ELF-1 (cell line): ENCODE results near the gene MOGAT3.
A peak's percentile ranks its signal among the peaks of the same experiment; 100 is the strongest.

Experiments used
- DNase-seq: peaks from one replicate; pipeline ENCODE4 v3.0.0-alpha.2; 2016; ENCODE audit warnings: low read depth, low spot score

Gene MOGAT3

DNA sequence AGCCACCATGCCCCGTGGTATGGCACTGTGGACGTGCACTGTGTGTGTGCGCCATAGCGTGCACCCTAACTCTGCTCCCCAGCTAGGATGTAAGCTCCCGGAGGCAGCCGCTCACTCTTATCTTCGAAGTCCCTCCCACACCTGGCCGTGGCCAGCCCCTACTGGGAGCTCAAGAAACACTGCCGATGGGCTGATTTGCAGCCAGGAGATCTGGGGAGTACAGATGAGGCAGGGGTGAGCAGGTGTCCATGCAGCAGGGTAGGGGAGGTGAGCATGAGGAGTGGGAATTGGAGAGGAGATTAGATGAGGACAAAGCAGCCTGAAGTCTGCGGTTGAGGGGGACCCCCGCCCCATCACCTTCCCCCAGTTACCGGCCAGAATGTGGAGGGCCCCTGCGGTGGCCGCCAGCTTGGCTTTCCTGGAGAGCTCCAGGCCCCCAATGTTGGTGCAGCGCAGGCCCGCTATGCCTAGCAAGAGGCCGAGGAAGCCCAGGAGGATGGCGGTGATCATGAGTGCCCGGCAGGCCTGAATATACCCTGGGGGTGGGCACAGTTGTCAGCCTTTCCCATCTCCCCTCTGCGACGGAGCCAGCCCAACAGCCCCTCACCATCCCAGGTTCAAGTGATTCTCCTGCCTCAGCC, 33.2 kb upstream of the MOGAT3 start:
- no peak for DNase-seq

DNA sequence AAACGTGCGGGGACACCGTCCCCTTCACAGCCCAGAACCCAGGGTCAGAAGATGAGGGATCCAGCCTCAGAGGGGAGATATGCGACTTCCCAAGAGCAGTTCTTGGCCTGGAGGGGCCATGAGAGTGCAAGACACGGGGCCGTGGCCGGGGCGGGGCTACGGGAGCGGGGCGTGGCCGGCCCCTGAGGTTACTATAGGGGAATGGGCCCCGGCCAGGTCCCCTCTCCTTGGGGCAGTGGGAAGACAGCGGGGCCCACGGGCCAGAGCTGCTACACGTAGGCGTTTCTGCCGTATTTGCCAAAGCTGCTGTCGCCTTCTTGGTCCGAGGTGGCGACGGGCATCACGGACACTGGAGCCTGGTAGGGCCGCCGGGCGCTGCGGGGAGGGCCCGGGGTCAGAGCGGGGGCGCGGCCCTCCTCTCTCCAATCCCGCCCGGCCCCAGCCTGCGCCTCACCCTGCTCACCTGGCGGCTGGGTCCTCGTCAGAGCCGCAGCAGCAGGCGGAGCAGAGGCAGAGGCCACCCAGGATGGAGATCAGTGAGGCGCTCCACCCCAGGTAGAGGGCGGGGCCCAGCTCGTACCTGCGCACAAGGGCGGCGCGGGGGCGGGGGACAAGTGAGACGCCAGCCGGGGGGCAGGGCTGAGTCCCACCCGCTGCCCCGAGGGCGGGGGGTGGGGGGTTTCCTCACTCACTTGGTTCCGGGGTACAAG, 31.5 kb upstream of the MOGAT3 start:
- peak; percentile 67 for DNase-seq

GRCh38 chr7:101231644-101232043, 30.8 kb upstream of the MOGAT3 start:
- no peak for DNase-seq

- no peak for DNase-seq
These were observed 25.9 kb upstream of the MOGAT3 start for GRCh38 chr7:101226721-101227120.

DNA sequence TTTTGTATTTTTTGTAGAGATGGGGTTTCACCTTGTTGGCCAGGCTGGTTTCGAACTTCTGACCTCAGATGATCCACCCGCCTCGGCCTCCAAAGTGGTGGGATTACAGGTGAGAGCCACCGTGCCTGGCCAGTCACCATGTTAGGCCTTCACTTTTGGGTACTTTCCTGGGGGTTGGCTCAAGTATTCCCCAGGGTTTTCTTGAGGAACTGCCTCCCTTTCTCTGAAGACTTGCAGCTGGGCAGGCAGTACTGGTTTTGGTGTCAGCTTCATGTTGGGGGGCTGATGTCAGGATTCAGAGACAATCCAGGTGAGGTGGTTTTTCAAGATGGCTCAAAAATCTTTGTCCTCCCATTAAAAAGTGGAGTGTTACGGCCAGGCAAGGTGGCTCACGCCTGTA, 24.8 kb upstream of the MOGAT3 start:
- DNase-seq: no peak

- no peak for DNase-seq
These were observed 22.7 kb upstream of the MOGAT3 start for GRCh38 chr7:101223528-101223927.

DNA sequence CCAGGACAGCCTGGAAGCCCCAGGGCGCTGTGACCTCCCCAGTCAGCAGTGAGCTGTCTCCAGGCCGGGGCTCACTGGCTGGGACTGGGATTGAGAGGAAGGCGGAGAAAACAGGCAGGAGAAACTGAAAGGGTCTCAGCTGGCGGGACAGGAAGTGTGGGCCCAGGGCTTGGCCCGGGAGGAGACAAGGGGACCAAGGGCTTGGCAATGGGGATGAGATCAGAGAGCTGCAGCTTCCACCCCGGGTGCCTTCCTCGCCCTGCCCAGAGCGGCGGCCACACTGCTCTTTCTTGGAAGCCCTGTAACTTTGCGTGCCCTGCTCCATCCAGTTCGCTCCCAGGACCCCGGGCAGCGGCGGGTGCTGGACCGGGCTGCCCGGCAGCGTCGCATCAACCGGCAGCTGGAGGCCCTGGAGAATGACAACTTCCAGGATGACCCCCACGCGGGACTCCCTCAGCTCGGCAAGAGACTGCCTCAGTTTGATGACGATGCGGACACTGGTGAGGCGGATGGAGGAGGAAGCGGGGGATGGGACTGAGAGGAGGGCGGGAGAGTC, 21.5 kb upstream of the MOGAT3 start:
- no peak for DNase-seq

- no peak for DNase-seq
These were observed 19.5 kb upstream of the MOGAT3 start for GRCh38 chr7:101220295-101220694.

DNA sequence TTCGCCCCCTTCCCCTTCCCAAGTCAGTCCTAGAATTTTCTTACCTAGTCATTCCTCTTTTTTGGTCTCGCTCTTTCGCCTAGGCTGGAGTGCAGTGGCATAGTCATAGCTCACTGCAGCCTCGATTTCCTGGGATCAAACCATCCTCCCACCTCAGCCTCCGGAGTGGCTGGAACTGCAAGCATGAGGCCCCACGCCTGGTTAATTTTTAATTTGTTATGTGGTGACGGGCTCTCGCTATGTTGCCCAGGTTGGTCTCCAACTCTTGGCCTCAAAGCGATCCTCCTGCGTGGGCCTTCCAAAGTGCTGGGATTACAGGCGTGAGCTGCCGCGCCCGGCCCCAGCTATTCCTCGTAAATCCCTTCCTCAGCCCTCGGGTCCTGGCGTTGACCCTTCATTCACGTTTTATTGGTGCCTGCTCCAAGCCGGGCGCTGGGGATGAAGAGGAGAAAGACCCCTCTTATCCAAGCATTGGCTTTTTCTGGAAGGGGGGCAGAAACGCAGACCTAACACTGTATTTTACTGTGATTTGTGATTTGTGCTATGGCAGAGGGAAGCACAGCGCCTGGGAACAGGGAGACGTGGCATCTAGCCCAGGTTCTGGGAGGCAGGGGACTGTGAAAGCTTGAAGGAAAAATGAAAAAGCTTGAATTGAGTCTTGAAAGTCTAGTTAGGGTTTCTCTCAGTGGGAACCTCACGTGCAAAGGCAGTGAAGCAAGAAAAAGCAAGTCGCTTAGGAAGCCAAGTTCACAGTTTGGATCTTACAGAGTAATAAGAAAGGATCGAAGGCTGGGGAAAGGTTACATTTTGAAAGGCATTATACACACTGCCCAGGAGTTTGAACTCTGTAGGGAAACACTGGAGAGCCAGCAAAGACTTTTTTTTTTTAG, 17.6 kb upstream of the MOGAT3 start:
- no peak for DNase-seq

DNA sequence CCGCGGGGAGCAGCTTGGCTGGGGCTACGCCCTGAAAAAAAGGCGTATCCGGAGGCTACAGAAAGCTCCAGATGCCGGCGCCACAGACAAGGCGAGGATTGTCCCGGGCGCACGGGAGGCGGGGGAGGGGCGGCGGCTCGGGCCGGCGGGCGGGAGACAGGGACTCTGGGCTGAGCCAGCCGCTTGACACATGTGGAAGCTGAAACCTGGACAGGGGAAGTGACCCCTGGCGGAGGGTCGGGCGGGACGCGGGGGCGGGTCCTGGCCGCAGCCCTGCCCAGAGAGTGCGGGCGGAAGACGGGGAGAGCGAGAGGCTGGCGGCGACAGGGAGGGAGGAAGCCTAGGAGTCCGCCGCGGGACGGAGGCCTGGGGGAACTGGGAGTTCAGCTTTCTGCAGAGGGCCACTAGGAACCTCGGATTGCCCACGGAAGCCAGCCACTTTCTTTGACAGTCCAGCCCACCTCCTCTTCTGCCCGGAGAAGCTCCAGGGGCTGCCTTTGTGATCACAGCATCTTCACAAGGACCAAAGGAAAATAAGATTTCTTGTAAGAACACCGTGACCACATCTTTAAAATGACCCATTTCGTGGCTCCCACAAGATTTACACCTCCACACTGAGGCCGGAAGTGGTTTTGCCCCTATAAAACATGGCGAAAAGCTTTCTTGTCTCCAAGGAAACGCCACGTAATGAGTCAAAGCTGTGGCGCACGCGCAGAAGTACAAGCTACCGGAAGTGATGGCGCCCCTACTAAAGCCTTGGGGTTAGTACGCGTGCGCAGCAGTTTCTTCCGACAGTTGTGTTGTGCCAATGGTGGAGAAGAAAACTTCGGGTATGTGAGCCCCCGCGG, 16.8 kb upstream of the MOGAT3 start, which contains the start of the genes PLOD3 and ZNHIT1:
Gene PLOD3 (minus strand): TSS at position 194 of the 848 bp plus-strand sequence. CDS start 307 bp downstream, outside the sequence.
Gene ZNHIT1 (plus strand): TSS at position 778 of the 848 bp plus-strand sequence. CDS start 31 bp downstream, at position 809.
- DNase-seq: peak; percentile 96

DNA sequence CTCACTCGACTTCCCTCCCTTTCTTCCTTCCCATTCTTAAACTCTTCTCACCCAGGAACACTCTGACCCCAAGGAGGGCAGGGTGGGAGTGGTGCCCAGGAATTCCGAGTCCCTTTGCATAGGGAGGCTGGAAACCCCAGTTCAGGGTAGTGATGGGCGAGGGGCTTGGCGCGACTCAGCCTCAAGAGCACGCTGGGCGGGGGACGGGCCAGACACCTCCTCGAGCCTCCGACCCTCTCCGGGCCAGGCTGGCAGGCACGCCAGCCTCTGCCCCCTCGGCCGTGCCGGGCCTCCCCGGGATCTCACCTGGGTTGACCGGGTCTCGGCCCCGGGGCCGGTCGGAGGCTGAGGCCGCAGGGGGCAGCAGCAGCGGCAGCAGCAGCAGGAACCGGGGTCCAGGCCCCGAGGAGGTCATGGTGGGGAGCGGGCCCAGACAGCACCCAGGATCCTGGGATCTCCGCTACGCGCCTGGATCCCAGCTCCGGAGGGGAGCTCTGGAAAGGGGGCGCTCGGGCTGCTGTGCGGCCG, 16.1 kb upstream of the MOGAT3 start:
- DNase-seq: peak; percentile 41

DNA sequence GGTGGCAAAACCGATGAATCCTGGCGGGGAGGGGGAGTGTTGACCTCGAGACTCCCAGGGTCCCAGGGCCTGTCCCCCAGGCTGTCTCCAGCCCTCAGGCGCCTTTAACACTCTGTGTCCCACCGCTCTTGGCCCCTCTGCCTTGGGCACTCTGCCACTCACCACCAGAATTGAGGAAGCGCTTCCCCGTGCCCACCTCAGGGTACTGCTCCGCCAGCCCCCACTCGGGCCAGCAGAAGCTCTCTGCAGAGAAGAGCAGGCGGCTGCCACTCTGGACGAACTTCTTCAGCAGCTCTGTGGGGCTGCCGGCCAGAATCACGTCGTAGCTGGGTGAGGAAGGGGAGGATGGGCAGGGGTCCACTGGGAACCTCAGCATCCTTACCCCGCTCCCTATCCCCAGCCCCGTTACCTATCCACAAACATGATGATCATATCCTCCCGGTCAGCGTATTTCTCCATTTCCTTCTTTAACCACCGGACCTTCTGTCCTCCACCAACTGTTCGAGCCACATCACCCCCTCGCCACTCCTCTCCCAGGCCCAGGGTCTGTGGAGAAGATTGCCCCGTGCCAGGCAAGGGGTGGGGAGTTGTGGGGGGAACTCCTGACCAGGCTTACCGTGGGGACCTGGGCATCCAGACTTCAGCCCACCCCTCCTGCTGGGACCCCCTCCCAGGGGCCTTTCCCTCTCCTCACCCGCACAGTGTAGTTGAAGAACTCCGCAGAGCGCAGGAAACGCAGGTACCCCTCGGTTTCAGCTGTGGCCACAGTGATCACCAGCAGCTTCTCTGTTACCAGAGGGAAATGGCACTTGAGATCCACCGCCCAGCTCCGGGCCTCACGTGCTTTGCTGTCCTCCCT, 15.4 kb upstream of the MOGAT3 start:
- DNase-seq: no peak

DNA sequence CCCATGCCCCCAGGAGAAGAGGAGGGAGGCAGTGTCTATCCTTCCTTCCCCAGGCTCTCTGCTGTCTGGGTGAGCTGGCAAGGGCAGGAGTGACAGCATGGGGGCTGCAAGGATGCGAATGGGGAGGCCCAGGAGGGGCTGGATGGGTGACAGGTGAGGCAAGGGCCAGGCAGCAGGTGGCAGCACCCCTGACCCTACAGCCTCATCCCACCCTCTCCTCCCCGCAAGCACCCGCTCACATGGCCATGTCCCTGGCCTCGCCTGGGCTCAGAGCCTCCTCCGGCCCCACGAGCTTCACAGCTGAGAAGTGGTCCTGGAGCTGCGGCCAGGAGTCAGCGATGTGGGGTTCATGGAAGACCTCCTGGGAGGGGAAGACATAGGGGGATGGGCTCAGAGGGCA, 11.2 kb upstream of the MOGAT3 start:
- no peak for DNase-seq

DNA sequence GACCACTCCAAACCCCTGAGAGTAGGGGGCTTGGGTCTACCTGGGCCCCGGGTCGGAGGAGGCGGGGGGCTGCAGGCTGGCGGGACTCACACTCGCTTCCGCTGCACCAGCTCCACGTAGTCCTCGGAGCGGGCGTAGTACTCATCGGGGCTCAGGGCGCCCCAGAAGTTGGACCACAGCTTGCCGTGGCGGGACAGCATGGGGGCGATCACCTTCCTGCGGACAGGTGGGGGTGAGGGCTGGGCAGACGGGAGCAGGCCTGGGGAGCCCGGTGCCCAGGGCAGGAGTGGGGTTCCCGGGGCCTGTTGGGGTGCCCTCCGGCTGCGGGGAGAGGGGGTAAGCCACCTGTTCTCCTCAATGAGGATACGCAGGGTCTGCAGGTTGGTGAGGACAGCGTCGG, 10.7 kb upstream of the MOGAT3 start:
- DNase-seq: no peak

DNA sequence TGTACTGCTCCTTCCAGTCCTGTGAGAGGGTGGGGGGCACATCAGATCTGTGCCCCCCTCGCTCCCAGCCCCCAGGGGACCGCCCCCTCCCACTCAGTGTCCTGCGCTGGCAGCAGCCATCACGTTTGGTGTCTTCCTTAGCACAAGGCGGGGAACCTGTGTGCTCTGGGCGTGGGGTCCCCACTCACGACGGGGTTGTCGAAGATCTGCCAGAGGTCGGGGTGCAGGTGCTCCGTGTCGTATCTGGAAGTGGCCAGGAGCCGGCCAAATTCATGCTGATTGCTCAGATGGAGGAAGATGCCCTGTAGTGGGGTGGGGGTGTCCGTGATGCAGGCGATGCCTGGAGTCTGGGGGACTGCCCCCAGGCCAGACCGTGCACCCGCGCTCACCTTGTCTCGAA, 9.3 kb upstream of the MOGAT3 start:
- no peak for DNase-seq

- no peak for DNase-seq
These were observed 8.0 kb upstream of the MOGAT3 start for GRCh38 chr7:101208794-101209193.

GRCh38 chr7:101207459-101207858, 6.6 kb upstream of the MOGAT3 start:
- DNase-seq: no peak

GRCh38 chr7:101206665-101207042, 5.8 kb upstream of the MOGAT3 start:
- DNase-seq: no peak

DNA sequence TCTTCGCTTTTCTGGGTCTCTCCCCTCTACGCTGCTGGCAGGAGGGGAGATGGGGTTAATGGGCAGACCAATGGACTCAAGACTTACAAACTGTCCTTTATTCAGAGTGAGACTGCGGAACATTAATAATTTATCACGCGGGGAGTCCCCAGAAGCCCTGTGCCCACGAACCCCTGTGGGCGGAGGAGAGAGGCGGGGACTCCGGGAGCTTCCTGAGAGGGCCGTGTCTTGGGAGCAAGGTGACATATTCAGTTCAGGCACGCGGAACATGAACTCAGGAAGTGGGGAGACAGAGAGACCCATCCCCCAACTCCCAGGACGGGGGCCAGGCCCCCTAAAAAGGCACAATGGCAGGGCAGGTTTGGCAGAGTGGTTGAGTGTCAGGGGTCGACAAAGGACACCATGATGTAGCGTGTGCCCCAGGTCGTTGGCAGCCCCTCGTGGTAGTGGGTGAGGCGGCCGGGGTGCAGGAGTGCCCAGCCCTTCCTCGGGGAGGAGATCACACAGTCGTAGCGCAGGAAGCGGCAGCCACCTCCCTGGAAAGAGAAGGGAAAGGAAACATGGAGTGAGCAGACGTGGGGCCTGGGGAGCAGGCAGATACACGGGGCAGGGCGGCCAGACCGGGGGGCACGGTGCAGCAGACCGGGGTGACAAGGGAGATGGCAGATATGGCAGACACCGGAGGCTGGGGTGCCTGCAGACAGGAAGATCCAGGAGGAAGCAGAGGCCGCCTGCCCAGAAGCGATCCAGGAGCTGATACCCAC, 5.2 kb upstream of the MOGAT3 start:
- no peak for DNase-seq
